DMS153 (cell line): Measurements from ENCODE around the gene FNDC5.
A peak's percentile ranks its signal among the peaks of the same experiment; 100 is the strongest.
"Not testable (repeated sequence)": the region's sequence is repeated elsewhere in the genome, so short reads cannot be mapped to it uniquely, and the experiment has no call there.

Source experiments
- DNase-seq: peaks from one replicate; lab custom pipeline; 2025; lab: John Stamatoyannopoulos, UW

FNDC5 gene

DNA sequence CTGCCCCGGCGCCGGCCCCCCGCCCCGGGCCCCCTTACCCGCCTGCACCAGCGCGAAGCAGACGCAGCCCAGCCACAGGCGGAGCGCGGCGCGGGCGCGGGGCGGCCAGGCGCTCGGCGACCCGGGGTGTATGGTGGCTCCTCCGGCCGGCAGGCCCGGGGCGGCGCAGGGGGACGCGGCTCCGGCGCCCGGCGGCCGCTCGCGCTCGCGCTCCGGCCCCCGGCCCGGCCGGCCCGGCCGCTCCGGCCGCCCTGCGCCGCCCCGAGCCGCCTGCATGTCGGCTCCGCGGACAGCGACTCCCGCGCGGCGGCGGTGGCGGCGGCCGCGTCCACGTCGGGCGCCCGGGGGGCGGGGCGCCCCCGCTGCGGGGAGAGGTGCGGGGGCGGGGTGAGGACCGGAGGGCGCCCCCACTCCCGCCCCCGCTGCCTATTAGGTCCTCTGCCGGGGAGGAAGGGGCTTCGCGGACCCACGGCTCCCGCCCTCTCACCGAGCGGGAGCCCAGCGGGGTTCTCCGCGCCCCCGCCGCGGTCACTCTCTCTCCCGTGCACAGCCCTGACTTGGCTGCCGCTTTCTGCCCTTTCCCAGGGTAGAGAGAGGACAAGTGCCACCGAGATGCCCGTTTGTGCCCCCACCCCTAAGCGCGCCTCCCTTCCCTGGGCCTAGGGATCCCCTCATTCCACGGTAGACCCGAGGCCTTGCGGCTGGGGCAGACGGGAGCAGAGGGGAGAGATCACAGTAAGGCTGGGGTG is at the start of gene FNDC5:
FNDC5 (minus strand) TSS at position 298 of the 749 bp plus-strand sequence.
- DNase-seq = peak; percentile 37

DNA sequence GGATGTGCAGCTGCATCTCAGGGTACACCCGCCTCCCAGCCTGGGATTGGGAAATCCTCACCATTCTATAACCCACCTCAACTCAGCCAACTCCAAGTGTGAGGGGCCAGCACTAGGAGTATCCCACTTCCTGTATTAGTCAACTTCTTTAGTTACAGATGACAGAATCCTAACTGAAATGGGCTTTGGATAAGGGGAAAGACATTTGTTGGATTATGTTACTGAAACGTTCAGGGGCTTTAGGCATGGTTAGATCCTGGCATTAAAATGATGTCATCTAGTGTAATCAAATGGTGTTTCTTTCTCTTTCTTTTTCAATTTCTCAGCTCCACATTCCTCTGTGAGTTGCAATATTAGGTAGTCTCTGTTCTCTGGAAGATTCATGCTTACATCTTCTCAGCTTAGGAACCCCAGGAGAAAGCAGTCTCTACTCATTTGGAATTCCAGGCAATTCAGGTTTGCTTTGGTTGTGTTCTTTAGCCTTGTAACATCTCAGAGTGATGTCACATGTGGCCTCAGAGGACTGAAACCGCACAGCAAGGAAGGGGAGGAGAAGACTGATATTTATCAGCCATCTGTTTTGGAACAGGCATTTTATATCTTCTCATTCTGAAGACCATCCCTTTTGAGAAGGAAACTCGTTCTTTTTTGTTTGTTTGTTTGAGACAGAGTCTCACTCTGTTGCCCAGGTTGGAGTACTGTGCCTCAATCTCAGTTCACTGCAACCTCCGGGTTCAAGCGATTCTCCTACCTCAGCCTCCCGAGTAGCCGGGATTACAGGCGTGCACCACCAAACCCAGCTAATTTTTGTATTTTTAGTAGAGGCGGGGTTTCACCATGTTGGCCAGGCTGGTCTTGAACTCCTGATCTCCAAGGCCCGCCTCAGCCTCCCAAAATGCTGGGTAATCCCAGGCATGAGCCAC is 49.4 kb upstream of the FNDC5 start:
- DNase-seq = no peak

- DNase-seq = no peak
These were observed 47.5 kb upstream of the FNDC5 start for GRCh38 chr1:32918179-32918578.

DNA sequence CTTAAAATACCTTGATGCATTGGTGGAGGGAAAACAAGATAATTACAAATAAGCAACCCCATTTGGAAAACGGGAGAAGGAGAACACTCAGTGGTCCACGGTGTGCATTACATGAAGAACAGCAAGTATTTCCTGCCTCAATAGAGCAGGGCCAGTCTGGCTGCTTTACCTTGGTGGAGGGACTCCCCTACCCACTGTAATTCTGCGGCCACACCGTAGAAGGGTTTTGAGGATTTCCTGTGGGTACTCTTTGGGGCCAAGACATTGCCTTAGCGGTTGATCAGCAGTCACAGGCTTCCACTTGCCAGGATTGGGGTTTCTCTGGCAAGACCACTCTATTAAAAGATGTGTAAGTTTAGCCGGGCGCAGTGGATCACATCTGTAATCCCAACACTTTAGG is 46.8 kb upstream of the FNDC5 start:
- DNase-seq = no peak

GRCh38 chr1:32915766-32916706 is 45.3 kb upstream of the FNDC5 start:
- DNase-seq = no peak

- DNase-seq = no peak
These were observed 39.6 kb upstream of the FNDC5 start for GRCh38 chr1:32910319-32910718.

- no peak for DNase-seq
These were observed 36.7 kb upstream of the FNDC5 start for GRCh38 chr1:32907435-32907834.

- DNase-seq = no peak
These were observed 35.9 kb upstream of the FNDC5 start for GRCh38 chr1:32906654-32907053.

GRCh38 chr1:32905588-32905987 is 34.9 kb upstream of the FNDC5 start:
- not testable (repeated sequence) for DNase-seq

- DNase-seq = no peak
These were observed 34.1 kb upstream of the FNDC5 start for GRCh38 chr1:32904797-32905196.

GRCh38 chr1:32903991-32904785 is 33.5 kb upstream of the FNDC5 start:
- DNase-seq = no peak

GRCh38 chr1:32902535-32902920 is 31.8 kb upstream of the FNDC5 start:
- no peak for DNase-seq

GRCh38 chr1:32901823-32902534 is 31.3 kb upstream of the FNDC5 start:
- DNase-seq = no peak

DNA sequence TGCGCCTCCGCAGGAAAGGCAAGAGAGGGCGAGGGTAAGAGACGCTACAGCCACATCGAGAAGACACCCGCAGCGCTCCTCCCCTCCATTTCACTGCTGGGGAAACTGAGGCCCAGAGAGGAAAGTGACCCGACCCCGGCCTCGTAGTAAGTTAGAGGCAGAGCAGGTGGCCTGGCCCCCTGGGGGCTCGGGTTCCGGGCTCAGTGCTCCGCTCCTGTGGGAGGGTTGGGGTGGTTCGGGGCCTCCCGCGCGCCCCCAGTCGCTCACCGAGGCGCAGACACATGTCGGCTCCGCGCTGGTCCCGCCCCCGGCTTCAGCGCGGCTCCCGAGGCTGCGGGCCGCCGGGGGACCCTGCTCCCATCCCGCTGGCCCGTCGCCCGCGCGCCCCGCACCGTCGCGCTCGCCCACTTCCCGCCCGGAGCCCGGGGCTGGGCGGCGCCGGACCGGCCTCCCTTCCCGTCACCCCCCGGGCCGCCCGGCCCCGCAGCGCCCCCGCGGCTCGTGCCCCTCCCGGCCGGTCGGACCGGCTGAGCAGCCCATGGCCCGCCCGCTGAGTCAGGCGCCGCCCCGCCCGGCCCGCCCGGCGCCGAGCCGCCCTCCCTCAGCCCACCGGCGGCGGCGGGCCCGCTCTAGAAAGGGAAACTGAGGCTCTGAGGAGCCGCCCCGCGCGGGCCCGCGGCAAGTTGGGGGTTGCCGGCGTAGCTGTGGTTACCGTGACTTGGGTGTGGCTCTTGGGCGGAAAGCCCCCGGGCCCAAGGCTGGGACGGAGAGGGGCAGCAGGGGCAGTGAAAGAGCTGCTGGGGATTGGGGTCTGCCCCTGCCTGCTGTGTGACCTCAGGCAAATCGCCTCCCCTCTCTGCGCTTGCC is 30.5 kb upstream of the FNDC5 start, which contains the start of gene TMEM54:
TMEM54 (minus strand) TSS at position 434 of the 867 bp plus-strand sequence; CDS start at position 283, 151 bp downstream.
- no peak for DNase-seq

DNA sequence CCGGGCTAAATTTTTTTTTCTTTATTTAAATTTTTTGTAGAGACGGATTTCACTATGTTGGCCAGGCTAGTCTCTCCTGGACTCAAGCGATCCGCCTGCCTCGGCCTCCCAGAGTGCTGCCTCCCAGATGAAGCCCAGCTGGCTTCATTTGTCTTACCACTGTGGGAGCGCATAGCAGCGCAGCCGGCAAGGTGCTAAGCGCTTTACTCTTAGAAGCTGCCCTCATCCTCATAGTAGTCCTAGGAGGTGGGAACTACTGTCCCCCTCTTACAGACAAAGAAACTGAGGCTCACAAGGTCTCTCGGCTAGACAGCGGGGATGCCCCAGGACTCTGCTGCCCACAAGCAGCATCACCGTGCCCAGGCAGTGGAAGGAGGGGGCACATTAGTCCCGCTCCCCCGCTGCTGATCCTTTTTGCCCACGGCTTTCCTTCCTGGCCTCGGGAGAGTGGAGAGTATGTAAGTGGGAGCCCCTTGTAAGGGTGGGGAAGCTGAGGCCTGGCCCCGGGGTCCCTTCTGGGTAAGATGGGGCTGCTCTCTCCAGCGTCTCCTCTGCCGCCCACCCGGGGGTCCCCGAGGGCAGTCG is 29.8 kb upstream of the FNDC5 start:
- no peak for DNase-seq

- DNase-seq = no peak
These were observed 29.0 kb upstream of the FNDC5 start for GRCh38 chr1:32899586-32900296.

- DNase-seq = no peak
These were observed 28.2 kb upstream of the FNDC5 start for GRCh38 chr1:32898958-32899357.

DNA sequence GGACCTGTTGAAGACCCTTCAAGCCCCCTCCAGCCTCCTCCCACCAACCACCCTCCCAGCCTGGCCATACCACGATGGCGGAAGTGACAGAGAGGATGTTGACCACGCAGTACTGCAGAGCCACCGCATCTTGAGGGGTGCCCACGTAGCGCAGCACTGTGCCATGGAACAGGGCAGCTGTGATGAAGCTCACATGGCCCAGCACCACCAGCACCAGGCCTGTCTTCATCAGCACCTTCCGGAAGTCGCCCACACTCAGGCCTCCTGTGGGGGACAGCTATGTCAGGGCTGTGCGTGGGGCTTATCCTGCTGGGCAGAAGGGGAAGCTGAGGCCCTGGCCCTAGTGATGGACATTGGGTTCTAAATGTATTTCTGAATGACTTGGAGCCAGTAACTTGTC is 27.3 kb upstream of the FNDC5 start:
- no peak for DNase-seq
